ENCODE results near the gene ZNF205.

Gene ZNF205

DNA sequence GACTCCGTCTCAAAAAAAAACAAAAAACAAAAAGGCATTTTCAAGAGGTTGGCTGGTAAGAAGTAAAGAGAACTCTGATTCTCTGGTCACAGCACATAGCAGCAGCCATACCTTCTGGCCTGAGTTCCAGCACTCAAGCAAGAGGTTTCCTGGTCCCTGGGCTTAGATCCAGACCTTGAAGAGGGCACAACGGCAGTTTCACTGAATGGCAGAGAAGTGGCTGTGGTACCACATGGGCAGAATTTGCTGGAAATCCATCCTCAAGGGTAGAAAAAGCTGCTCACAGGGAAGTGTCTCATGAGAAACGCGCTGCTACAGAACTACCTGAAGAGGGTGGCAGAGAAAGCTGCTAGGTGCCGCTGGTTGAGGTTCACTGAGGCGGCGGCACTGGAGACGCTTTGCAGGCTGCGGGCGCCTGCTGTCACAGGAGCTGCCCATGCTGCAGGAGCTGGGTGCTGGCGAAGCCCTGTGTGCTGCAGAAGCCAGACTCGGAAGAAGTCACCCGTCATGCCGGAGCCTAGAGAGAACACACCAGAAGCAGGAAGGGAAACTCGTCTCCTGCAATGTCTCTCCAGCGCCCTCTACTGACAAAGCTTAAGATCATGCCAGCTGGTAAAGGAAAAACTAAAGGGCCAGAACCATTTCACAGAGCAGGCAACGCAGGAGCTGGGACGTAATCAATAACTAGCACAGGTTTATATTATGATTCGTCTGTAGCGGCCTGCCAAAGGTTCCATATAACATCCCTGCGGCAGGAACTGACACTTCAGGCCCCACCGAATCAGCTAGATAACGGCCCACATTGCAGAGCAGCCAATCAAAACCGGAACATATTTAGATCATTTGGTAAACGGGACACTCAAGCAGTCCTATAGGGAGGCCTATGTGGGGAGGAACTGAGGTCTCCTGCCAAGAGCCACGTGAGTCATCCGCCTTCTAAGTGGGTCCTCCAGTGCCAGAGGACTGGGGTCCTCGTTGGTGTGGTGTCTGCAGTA, 17.0 kb downstream of the ZNF205 start (continued):
- TF ChIP-seq, protein P1, sequence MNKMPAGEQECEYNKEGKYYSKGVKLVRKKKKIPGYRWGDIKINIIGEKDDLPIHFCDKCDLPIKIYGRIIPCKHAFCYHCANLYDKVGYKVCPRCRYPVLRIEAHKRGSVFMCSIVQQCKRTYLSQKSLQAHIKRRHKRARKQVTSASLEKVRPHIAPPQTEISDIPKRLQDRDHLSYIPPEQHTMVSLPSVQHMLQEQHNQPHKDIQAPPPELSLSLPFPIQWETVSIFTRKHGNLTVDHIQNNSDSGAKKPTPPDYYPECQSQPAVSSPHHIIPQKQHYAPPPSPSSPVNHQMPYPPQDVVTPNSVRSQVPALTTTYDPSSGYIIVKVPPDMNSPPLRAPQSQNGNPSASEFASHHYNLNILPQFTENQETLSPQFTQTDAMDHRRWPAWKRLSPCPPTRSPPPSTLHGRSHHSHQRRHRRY (tag by site-specific recombination; IDR thresholded peaks at IDR 0.05), result no peak
- TF ChIP-seq ZNF623 (tag by site-specific recombination; IDR thresholded peaks at IDR 0.05) (peak; percentile 12; the same call in 1 of the 2 replicates), ZNF621 (tag by site-specific recombination; IDR thresholded peaks at IDR 0.05) (no peak), ZNF558 (tag by site-specific recombination; IDR thresholded peaks at IDR 0.05) (no peak), ZNF629 (tag by site-specific recombination; IDR thresholded peaks at IDR 0.05) (peak; percentile 52; the same call in 1 of the 2 replicates), ZNF302 (tag by site-specific recombination; IDR thresholded peaks at IDR 0.05; ENCODE audit: low read depth) (no peak), ZNF112 (tag by site-specific recombination; IDR thresholded peaks at IDR 0.05) (no peak), ZNF521 (tag by site-specific recombination; IDR thresholded peaks at IDR 0.05) (no peak), SP2 (tag by site-specific recombination; IDR thresholded peaks at IDR 0.05) (peak; percentile 46), ZNF2 (tag by site-specific recombination; IDR thresholded peaks at IDR 0.05) (peak; percentile 56; the same call in 1 of the 2 replicates), IKZF3 (tag by site-specific recombination; IDR thresholded peaks at IDR 0.05) (no peak), HOXD13 (CRISPR knock-in tag; IDR thresholded peaks at IDR 0.05; ENCODE audit: borderline replicate concordance) (no peak), ZBTB17 (tag by site-specific recombination; IDR thresholded peaks at IDR 0.05) (peak; percentile 81), ZNF843 (tag by site-specific recombination; IDR thresholded peaks at IDR 0.05) (no peak), SP7 (tag by site-specific recombination; IDR thresholded peaks at IDR 0.05) (0 out of 2 replicates have a peak, but pooled peaks have one; percentile 37), ZNF174 (tag by site-specific recombination; IDR thresholded peaks at IDR 0.05) (no peak), GFI1B (tag by site-specific recombination; IDR thresholded peaks at IDR 0.05) (no peak), ZNF610 (tag by site-specific recombination; IDR thresholded peaks at IDR 0.05; ENCODE audit: borderline replicate concordance) (no peak), ZNF202 (tag by site-specific recombination; IDR thresholded peaks at IDR 0.05; ENCODE audit: borderline replicate concordance) (no peak), REPIN1 (tag by site-specific recombination; IDR thresholded peaks at IDR 0.05; ENCODE audit: low read depth) (no peak), ZIC2 (tag by site-specific recombination; IDR thresholded peaks at IDR 0.05) (no peak), ZNF23 (tag by site-specific recombination; IDR thresholded peaks at IDR 0.05; ENCODE audit: borderline replicate concordance) (no peak), ZNF514 (tag by site-specific recombination; IDR thresholded peaks at IDR 0.05) (no peak), MYNN (tag by site-specific recombination; IDR thresholded peaks at IDR 0.05; ENCODE audit: borderline replicate concordance) (no peak)
- TF ChIP-seq, protein P2, sequence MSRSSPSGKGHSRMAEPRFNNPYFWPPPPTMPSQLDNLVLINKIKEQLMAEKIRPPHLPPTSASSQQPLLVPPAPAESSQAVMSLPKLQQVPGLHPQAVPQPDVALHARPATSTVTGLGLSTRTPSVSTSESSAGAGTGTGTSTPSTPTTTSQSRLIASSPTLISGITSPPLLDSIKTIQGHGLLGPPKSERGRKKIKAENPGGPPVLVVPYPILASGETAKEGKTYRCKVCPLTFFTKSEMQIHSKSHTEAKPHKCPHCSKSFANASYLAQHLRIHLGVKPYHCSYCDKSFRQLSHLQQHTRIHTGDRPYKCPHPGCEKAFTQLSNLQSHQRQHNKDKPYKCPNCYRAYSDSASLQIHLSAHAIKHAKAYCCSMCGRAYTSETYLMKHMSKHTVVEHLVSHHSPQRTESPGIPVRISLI (tag by site-specific recombination; IDR thresholded peaks at IDR 0.05), result no peak
- TF ChIP-seq, protein P3, sequence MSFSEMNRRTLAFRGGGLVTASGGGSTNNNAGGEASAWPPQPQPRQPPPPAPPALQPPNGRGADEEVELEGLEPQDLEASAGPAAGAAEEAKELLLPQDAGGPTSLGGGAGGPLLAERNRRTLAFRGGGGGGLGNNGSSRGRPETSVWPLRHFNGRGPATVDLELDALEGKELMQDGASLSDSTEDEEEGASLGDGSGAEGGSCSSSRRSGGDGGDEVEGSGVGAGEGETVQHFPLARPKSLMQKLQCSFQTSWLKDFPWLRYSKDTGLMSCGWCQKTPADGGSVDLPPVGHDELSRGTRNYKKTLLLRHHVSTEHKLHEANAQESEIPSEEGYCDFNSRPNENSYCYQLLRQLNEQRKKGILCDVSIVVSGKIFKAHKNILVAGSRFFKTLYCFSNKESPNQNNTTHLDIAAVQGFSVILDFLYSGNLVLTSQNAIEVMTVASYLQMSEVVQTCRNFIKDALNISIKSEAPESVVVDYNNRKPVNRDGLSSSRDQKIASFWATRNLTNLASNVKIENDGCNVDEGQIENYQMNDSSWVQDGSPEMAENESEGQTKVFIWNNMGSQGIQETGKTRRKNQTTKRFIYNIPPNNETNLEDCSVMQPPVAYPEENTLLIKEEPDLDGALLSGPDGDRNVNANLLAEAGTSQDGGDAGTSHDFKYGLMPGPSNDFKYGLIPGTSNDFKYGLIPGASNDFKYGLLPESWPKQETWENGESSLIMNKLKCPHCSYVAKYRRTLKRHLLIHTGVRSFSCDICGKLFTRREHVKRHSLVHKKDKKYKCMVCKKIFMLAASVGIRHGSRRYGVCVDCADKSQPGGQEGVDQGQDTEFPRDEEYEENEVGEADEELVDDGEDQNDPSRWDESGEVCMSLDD (tag by site-specific recombination; IDR thresholded peaks at IDR 0.05), result no peak
- TF ChIP-seq, protein P4, sequence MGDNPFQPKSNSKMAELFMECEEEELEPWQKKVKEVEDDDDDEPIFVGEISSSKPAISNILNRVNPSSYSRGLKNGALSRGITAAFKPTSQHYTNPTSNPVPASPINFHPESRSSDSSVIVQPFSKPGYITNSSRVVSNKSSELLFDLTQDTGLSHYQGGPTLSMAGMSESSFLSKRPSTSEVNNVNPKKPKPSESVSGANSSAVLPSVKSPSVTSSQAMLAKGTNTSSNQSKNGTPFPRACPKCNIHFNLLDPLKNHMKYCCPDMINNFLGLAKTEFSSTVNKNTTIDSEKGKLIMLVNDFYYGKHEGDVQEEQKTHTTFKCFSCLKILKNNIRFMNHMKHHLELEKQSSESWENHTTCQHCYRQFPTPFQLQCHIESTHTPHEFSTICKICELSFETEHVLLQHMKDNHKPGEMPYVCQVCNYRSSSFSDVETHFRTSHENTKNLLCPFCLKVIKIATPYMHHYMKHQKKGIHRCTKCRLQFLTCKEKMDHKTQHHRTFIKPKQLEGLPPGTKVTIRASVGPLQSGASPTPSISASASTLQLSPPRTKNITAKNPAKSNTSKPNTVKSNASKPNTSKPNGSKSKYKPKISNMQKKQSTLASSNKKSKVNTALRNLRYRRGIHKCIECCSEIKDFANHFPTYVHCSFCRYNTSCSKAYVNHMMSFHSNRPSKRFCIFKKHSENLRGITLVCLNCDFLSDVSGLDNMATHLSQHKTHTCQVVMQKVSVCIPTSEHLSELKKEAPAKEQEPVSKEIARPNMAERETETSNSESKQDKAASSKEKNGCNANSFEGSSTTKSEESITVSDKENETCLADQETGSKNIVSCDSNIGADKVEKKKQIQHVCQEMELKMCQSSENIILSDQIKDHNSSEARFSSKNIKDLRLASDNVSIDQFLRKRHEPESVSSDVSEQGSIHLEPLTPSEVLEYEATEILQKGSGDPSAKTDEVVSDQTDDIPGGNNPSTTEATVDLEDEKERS (tag by site-specific recombination; IDR thresholded peaks at IDR 0.05), result no peak
- TF ChIP-seq, protein P5, sequence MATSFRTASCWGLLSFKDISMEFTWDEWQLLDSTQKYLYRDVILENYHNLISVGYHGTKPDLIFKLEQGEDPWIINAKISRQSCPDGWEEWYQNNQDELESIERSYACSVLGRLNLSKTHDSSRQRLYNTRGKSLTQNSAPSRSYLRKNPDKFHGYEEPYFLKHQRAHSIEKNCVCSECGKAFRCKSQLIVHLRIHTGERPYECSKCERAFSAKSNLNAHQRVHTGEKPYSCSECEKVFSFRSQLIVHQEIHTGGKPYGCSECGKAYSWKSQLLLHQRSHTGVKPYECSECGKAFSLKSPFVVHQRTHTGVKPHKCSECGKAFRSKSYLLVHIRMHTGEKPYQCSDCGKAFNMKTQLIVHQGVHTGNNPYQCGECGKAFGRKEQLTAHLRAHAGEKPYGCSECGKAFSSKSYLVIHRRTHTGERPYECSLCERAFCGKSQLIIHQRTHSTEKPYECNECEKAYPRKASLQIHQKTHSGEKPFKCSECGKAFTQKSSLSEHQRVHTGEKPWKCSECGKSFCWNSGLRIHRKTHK (tag by site-specific recombination; IDR thresholded peaks at IDR 0.05), result no peak
- TF ChIP-seq, protein P6, sequence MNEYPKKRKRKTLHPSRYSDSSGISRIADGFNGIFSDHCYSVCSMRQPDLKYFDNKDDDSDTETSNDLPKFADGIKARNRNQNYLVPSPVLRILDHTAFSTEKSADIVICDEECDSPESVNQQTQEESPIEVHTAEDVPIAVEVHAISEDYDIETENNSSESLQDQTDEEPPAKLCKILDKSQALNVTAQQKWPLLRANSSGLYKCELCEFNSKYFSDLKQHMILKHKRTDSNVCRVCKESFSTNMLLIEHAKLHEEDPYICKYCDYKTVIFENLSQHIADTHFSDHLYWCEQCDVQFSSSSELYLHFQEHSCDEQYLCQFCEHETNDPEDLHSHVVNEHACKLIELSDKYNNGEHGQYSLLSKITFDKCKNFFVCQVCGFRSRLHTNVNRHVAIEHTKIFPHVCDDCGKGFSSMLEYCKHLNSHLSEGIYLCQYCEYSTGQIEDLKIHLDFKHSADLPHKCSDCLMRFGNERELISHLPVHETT (tag by site-specific recombination; IDR thresholded peaks at IDR 0.05), result peak; percentile 10; the same call in 1 of the 2 replicates
